HEK293T (cell line): ENCODE measurements around the gene UBTFL1.

Source experiments
- CTCF ChIA-PET: fragments of 350-600 bp; formaldehyde crosslinking; extraction: SDS; loops from one replicate; lab custom pipeline; 2021; ENCODE audit warnings: antibody characterized with exemption, inconsistent platforms; lab: Yijun Ruan, JAX
- POLR2A ChIA-PET: fragments of 350-600 bp; formaldehyde crosslinking; extraction: SDS; loops from one replicate; lab custom pipeline; 2020; ENCODE audit warnings: antibody characterized with exemption, inconsistent platforms; lab: Yijun Ruan, JAX
- DNase-seq: peaks from one replicate; pipeline ENCODE4 v3.0.0; 2012; ENCODE audit warnings: mixed read lengths; ENCODE audit errors: extremely low spot score
- ARNT ChIP-seq: fragments of 450-650 bp; IDR thresholded peaks from 2 replicates; pipeline ENCODE4 v1.6.1; 2017; ENCODE audit warnings: mild to moderate bottlenecking
- BHLHE40 ChIP-seq: fragments of 450-650 bp; IDR thresholded peaks from 2 replicates; pipeline ENCODE4 v1.6.1; 2016; ENCODE audit warnings: mild to moderate bottlenecking, moderate library complexity, borderline replicate concordance
- CTBP1 ChIP-seq: fragments of 450-650 bp; IDR thresholded peaks from 2 replicates; pipeline ENCODE4 v1.6.1; 2016; ENCODE audit warnings: borderline replicate concordance
- ELF4 ChIP-seq: fragments of 450-650 bp; IDR thresholded peaks from 2 replicates; pipeline ENCODE4 v1.6.1; 2017; ENCODE audit warnings: antibody characterized with exemption
- FOXA1 ChIP-seq: fragments of 450-650 bp; IDR thresholded peaks from 2 replicates; pipeline ENCODE4 v1.6.1; 2016; ENCODE audit warnings: mild to moderate bottlenecking
- FOXK2 ChIP-seq: fragments of 450-650 bp; IDR thresholded peaks from 2 replicates; pipeline ENCODE4 v1.6.1; 2016; ENCODE audit warnings: mild to moderate bottlenecking
- FOXM1 ChIP-seq: fragments of 450-650 bp; IDR thresholded peaks from 2 replicates; pipeline ENCODE4 v1.6.1; 2017; ENCODE audit warnings: mild to moderate bottlenecking, borderline replicate concordance
- HDGF ChIP-seq: fragments of 450-650 bp; IDR thresholded peaks from 2 replicates; pipeline ENCODE4 v1.6.1; 2017; ENCODE audit warnings: antibody characterized with exemption, borderline replicate concordance
- L3MBTL2 ChIP-seq: fragments of 450-650 bp; conservative IDR thresholded peaks from 2 replicates; pipeline ENCODE4 v1.6.1; 2016; ENCODE audit warnings: mild to moderate bottlenecking
- LEF1 ChIP-seq: fragments of 450-650 bp; IDR thresholded peaks from 2 replicates; pipeline ENCODE4 v1.6.1; 2017; ENCODE audit warnings: mild to moderate bottlenecking, borderline replicate concordance
- NFRKB ChIP-seq: fragments of 450-650 bp; IDR thresholded peaks from 2 replicates; pipeline ENCODE4 v1.6.1; 2016; ENCODE audit warnings: mild to moderate bottlenecking, moderate library complexity
- SP1 ChIP-seq: fragments of 450-650 bp; IDR thresholded peaks from 2 replicates; pipeline ENCODE4 v1.6.1; 2017
- SUZ12 ChIP-seq: fragments of 450-650 bp; IDR thresholded peaks from 2 replicates; pipeline ENCODE4 v1.6.1; 2016; ENCODE audit warnings: mild to moderate bottlenecking
- TARDBP ChIP-seq: fragments of 450-650 bp; IDR thresholded peaks from 2 replicates; pipeline ENCODE4 v1.6.1; 2016
- ZNF384 ChIP-seq: fragments of 450-650 bp; IDR thresholded peaks from 2 replicates; pipeline ENCODE4 v1.6.1; 2016
- TF ChIP-seq, protein P1 (sequence below): fragments of 450-650 bp; IDR thresholded peaks from 2 replicates; pipeline ENCODE4 v1.6.1; 2016

The UBTFL1 gene

GRCh38 chr11:90120191-90120590 lies 34.4 kb downstream of the UBTFL1 start:
- POLR2A ChIA-PET, result no interaction called here
- TF ChIP-seq BHLHE40, result no peak
- CTCF ChIA-PET, result no interaction called here
- DNase-seq, result no peak

GRCh38 chr11:90124371-90124770 lies 38.6 kb downstream of the UBTFL1 start:
- CTCF ChIA-PET, result no interaction called here
- POLR2A ChIA-PET, result interaction anchor here (2.6 kb wide), 1 partner anchor 10 kb away, joined by 9 read pairs; the partner anchor contains the start of gene NAALAD2
- TF ChIP-seq NFRKB (no peak), SUZ12 (no peak), TARDBP (no peak), FOXK2 (no peak), BHLHE40 (no peak), CTBP1 (no peak), ARNT (no peak), SP1 (no peak), ELF4 (no peak)
- DNase-seq, result no peak

DNA sequence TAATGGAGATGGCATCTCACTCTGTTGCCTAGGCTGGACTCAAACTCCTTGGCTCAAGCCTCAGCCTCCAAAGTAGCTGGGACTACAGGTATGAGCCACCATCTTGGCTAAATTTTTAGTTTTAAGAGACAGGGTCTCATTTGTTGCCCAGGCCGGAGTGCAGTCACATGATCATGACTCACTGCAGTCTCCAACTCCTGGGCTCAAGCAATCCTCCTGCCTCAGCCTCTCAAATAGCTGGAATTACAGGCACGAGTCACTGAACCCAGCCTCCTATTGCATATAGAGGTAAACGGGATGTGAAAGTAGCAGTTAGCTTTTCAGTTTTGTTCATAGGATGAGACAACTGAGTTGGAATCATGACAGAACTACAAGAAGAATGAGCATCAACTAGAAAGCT lies 39.2 kb downstream of the UBTFL1 start:
- no peak for TF ChIP-seq LEF1
- no peak for TF ChIP-seq ELF4
- no peak for TF ChIP-seq FOXA1
- no peak for TF ChIP-seq FOXM1
- TF ChIP-seq FOXK2, result no peak
- TF ChIP-seq, protein P1, sequence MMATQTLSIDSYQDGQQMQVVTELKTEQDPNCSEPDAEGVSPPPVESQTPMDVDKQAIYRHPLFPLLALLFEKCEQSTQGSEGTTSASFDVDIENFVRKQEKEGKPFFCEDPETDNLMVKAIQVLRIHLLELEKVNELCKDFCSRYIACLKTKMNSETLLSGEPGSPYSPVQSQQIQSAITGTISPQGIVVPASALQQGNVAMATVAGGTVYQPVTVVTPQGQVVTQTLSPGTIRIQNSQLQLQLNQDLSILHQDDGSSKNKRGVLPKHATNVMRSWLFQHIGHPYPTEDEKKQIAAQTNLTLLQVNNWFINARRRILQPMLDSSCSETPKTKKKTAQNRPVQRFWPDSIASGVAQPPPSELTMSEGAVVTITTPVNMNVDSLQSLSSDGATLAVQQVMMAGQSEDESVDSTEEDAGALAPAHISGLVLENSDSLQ, result no peak
- TF ChIP-seq SP1, result no peak
- TF ChIP-seq CTBP1, result no peak
- no peak for TF ChIP-seq ARNT
- TF ChIP-seq TARDBP, result no peak
- no peak for TF ChIP-seq BHLHE40
- no peak for TF ChIP-seq L3MBTL2
- TF ChIP-seq SUZ12, result no peak
- TF ChIP-seq NFRKB, result no peak
- TF ChIP-seq ZNF384, result no peak
- no peak for TF ChIP-seq HDGF
- ChIA-PET POLR2A (interaction anchor here (2.6 kb wide), 1 partner anchor 9 kb away, joined by 9 read pairs; the partner anchor contains the start of gene NAALAD2), CTCF (no interaction called here)
- DNase-seq, result no peak

DNA sequence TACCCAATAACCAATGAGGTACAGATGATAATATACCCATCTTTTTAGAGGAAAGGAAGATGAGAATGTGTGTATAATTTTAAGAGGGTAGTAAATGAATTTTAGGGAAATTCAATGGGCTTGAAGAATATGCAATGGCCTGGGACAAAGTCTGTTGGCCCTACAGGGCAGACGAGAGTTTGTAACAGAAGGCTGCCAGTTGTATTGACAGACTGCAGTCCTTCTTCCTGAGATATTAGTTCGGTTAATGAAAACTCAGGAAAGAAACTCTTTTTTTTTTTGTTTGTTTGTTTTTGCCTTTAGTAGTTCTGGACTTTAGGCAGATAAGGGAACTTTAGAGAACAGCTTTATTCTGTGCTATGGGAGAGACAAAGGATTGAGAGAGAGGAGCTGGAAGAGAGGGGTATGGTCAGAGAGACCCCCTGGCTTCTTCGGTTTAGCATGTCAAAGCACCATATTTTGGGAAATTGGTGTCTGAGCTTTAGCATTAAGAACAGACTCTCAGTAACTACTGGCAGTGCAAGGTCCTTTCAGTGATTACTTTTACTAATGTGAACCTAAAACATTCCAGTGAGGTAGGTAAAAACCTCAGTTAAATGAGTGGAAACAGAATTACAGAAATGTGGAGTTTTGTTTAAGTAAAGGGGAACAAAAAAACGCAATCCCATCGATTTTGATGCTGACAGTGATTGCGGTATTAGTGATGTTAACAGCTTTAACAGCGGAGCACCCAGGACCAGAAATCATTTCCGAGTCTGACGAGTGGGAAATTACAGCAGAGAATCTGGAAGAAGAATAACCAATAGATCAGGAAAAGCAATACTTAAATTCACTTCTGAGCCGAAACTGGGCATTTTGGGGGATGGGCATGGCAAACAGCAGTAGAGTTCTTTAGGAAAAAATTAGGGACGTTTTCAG lies 48.1 kb downstream of the UBTFL1 start:
- TF ChIP-seq SP1 (no peak), ARNT (no peak), CTBP1 (no peak), FOXA1 (no peak), L3MBTL2 (no peak), LEF1 (no peak), TARDBP (no peak), ZNF384 (no peak), FOXK2 (no peak), ELF4 (no peak), NFRKB (no peak), SUZ12 (no peak), FOXM1 (no peak), BHLHE40 (no peak), HDGF (no peak)
- TF ChIP-seq, protein P1, result no peak
- POLR2A ChIA-PET, result interaction anchor here (1.4 kb wide), 1 partner anchor 9 kb away, joined by 9 read pairs; no protein-coding TSS in a partner anchor
- CTCF ChIA-PET, result no interaction called here
- DNase-seq, result no peak

GRCh38 chr11:90134478-90135003 lies 48.8 kb downstream of the UBTFL1 start, which contains the start of gene NAALAD2:
Gene NAALAD2 (plus strand): TSS chr11:90134663. CDS start chr11:90134759, 96 bp downstream.
- ChIA-PET POLR2A (interaction anchor here (1.4 kb wide), 1 partner anchor 10 kb away, joined by 9 read pairs; no protein-coding TSS in a partner anchor), CTCF (no interaction called here)
- peak; percentile 45 for DNase-seq
- TF ChIP-seq FOXA1 (no peak), TARDBP (no peak), HDGF (no peak), SUZ12 (no peak), CTBP1 (no peak), SP1 (no peak), NFRKB (no peak), ELF4 (no peak), L3MBTL2 (no peak), FOXK2 (no peak), BHLHE40 (no peak), ZNF384 (no peak), ARNT (no peak), FOXM1 (no peak), LEF1 (no peak)
- TF ChIP-seq, protein P1, result no peak
